ENCODE measurements around the gene APOBEC3B.

GRCh38 chr22:39017596-39018365, 35.6 kb downstream of the APOBEC3B start:
- no peak for TF ChIP-seq CTCF (IDR thresholded peaks at IDR 0.05)
- TF ChIP-seq EP300 (IDR thresholded peaks at IDR 0.05) = no peak
- TF ChIP-seq POLR2AphosphoS5 (IDR thresholded peaks at IDR 0.05) = no peak
- TF ChIP-seq POLR2A (IDR thresholded peaks at IDR 0.05) = no peak

All from stomach (tissue), 4 donors.